Measurements from ENCODE around the gene LCLAT1. TPM values are rescaled to one million over a fixed set of nuclear protein-coding genes. Genes with fewer than 3 reads are reported as not detected.

The LCLAT1 gene
- total and polyA plus RNA-seq, 4 donors: 2.3 to 22.3 (median 9.4) TPM

DNA sequence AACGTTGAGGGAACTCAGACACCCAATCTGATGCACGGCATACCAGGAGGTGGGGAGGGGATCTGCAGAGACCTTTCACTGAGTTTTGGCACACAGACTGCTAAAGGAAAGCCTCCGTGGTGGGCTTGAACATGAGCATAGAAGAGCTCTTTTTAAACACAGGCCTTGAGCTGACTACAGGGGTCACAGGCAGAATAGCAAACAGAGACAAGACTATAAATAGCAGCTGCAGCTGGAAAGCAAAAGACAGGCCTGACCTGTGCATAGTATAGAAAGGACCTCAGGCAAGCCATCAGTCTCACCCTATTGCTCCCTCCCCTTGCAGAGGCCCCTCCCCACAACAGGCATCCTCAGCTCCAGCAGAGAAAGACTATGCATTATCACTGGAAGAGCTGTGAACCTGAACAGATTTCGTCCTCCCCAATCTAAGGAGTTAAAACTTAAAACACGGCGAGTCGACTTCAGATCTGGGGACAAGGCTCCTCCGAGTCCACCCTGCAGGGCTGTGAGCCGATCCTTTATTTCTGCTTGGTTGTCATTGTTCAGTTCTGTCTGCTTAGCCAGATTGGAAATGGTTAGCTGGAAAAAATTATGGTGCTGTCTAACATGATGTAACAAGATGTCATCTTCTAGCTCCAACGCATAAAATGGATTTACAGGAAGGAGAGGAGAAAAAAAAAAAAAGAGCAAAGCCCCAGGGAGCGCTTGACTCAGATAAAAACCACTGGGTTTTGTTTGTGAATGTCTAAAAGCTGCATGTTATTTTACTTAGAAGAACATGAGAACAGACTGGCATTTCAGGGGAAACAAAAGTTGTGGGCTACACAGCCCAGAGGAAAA is 25.2 kb upstream of the LCLAT1 start:
- peak; percentile 64 for ATAC-seq (ENCODE audit: low FRiP score)
- Histone ChIP-seq H3K4me1 (ENCODE audit: control insufficient read depth in 1 of 2, insufficient read depth in 2 of 2, low read length in 2 of 2) (peaks cover 0 to 2% of the 10 kb centered on the region in 2 donors), H3K4me3 (ENCODE audit: low read length in 2 of 2) (no peak overlapping the region), H3K36me3 (ENCODE audit: control insufficient read depth in 1 of 2, insufficient read depth in 2 of 2, low read length in 1 of 2) (no peaks in the 10 kb centered on the region), H3K27ac (ENCODE audit: low read depth in 1 of 2, low read length in 2 of 2) (peak overlapping the region; percentile 68), H3K27me3 (ENCODE audit: control insufficient read depth in 1 of 2, insufficient read depth in 2 of 2, low read length in 1 of 2) (no peaks in the 10 kb centered on the region), H3K9me3 (ENCODE audit: control insufficient read depth, low read length) (no peaks in the 10 kb centered on the region)
- intact Hi-C loops (cut with DNase I): loop anchor here (5.0 to 10.0 kb wide), 3 partner anchors 60 to 190 kb away; partner anchors contain the start of gene LBH (in 2 of the 2)
- DNase-seq: no peak
- 3 to 7% methylated on average over 11 of the region's 11 CpGs for WGBS, 2 donors

GRCh38 chr2:30422444-30423040 is 24.5 kb upstream of the LCLAT1 start:
- DNase-seq: peak in 1 of 2 donors; percentile 66

GRCh38 chr2:30424231-30424630 is 22.8 kb upstream of the LCLAT1 start:
- DNase-seq: no peak
- intact Hi-C loops (cut with DNase I): loop anchor here (5.0 to 10.0 kb wide), 3 partner anchors 62 to 192 kb away; partner anchors contain the start of gene LBH (in 2 of the 2)

More at GRCh38 chr2:30422444-30423040, 24.5 kb upstream of the LCLAT1 start:
- intact Hi-C loops (cut with DNase I): loop anchor here (5.0 to 10.0 kb wide), 3 partner anchors 60 to 190 kb away; partner anchors contain the start of gene LBH (in 2 of the 2)
- ATAC-seq (ENCODE audit: low FRiP score): peak; percentile 63
- Histone ChIP-seq H3K36me3 (ENCODE audit: control insufficient read depth in 1 of 2, insufficient read depth in 2 of 2, low read length in 1 of 2) (no peaks in the 10 kb centered on the region), H3K4me1 (ENCODE audit: control insufficient read depth in 1 of 2, insufficient read depth in 2 of 2, low read length in 2 of 2) (peaks cover 0 to 2% of the 10 kb centered on the region in 2 donors), H3K27ac (ENCODE audit: low read depth in 1 of 2, low read length in 2 of 2) (peak overlapping the region; percentile 57 to 68), H3K9me3 (ENCODE audit: control insufficient read depth, low read length) (no peaks in the 10 kb centered on the region), H3K4me3 (ENCODE audit: low read length in 2 of 2) (no peak overlapping the region), H3K27me3 (ENCODE audit: control insufficient read depth in 1 of 2, insufficient read depth in 2 of 2, low read length in 1 of 2) (no peaks in the 10 kb centered on the region)
- 42 to 49% methylated on average over 8 of the region's 8 CpGs for WGBS, 2 donors

DNA sequence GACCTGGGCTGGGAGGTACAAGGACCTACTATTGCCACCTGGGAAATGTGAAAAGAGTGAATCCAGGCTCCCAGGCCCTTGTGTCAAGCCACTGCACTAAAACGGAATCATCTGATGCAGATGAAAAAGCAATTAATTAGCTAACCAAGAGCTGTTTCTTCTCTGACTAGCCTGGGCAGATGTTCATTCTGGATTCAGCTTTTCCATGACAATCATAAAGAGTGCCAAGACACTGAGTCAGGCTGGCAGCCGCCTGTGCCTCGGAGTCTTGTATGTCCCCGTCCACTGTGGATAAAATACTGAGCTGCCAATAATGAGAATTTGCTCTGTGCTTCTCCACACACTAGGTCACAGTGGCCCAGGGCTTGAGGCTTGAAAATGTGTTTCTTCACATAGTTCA is 21.7 kb upstream of the LCLAT1 start:
- ATAC-seq (ENCODE audit: low FRiP score): peak; percentile 31
- WGBS, 2 donors: 8 to 14% methylated on average over 4 of the region's 4 CpGs
- Histone ChIP-seq H3K36me3 (ENCODE audit: control insufficient read depth in 1 of 2, insufficient read depth in 2 of 2, low read length in 1 of 2) (no peaks in the 10 kb centered on the region), H3K4me1 (ENCODE audit: control insufficient read depth in 1 of 2, insufficient read depth in 2 of 2, low read length in 2 of 2) (peaks cover 0 to 2% of the 10 kb centered on the region in 2 donors), H3K9me3 (ENCODE audit: control insufficient read depth, low read length) (no peaks in the 10 kb centered on the region), H3K27ac (ENCODE audit: low read depth in 1 of 2, low read length in 2 of 2) (no peak overlapping the region), H3K27me3 (ENCODE audit: control insufficient read depth in 1 of 2, insufficient read depth in 2 of 2, low read length in 1 of 2) (no peaks in the 10 kb centered on the region), H3K4me3 (ENCODE audit: low read length in 2 of 2) (no peak overlapping the region)
- peak; percentile 61 to 81 for DNase-seq
- intact Hi-C loops (cut with DNase I): loop anchor here in 1 of 2 donors (10.0 kb wide), 1 partner anchor 191 kb away; the partner anchor contains the start of gene LBH

More at GRCh38 chr2:30424231-30424630, 22.8 kb upstream of the LCLAT1 start:
- peaks cover 0 to 2% of the 10 kb centered on the region in 2 donors for H3K4me1 ChIP-seq (ENCODE audit: control insufficient read depth in 1 of 2, insufficient read depth in 2 of 2, low read length in 2 of 2)
- WGBS, 2 donors: 97 to 100% methylated on average over 1 of the region's 1 CpG
- ATAC-seq (ENCODE audit: low FRiP score): no peak
- H3K4me3 ChIP-seq (ENCODE audit: low read length in 2 of 2): no peak overlapping the region
- no peaks in the 10 kb centered on the region for H3K9me3 ChIP-seq (ENCODE audit: control insufficient read depth, low read length)
- H3K27ac ChIP-seq (ENCODE audit: low read depth in 1 of 2, low read length in 2 of 2): no peak overlapping the region
- no peaks in the 10 kb centered on the region for H3K27me3 ChIP-seq (ENCODE audit: control insufficient read depth in 1 of 2, insufficient read depth in 2 of 2, low read length in 1 of 2)
- H3K36me3 ChIP-seq (ENCODE audit: control insufficient read depth in 1 of 2, insufficient read depth in 2 of 2, low read length in 1 of 2): no peaks in the 10 kb centered on the region

DNA sequence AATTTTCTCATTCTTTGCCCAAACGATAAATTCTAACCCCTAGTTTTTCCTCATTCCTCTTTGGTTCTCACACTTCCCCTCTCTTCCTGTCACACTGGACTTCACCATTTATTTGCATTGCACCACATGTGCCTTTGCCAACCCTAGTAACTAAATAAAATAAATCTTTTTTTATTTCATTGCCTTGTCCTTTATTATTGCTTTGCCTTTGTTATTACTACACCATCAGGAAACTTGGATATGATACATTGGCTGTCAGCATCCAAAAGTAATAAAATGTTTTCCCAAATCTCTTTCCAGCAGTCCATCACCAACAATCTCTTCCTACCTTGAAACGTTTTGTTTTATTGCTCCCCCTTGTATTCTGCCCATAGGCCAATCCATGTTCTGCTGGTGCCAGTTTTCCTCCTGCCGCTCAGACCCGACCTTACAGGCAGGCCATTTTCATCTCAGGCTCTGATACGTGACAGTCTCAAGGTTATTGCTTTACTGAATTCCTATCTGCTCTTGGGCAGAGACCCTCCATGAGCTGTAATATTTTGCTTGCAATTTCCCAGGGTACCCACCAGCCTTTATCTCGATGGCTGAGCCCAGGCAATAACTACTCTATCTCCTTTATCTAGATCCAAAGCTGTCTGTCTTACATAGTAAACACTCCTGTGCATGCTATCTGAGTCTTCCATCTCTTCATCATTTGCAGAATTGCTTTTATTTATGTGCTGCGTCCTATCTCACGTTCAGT is 19.3 kb upstream of the LCLAT1 start:
- no peak overlapping the region for H3K27ac ChIP-seq (ENCODE audit: low read depth in 1 of 2, low read length in 2 of 2)

GRCh38 chr2:30428348-30428662 is 18.7 kb upstream of the LCLAT1 start:
- DNase-seq: no peak
- no peak overlapping the region for H3K27ac ChIP-seq (ENCODE audit: low read depth in 1 of 2, low read length in 2 of 2)
- intact Hi-C loops (cut with DNase I): loop anchor here in 1 of 2 donors (10.0 kb wide), 1 partner anchor 194 kb away; the partner anchor contains the start of gene LBH
- no peaks in the 10 kb centered on the region for H3K9me3 ChIP-seq (ENCODE audit: control insufficient read depth, low read length)
- no peak for ATAC-seq (ENCODE audit: low FRiP score)
- H3K4me1 ChIP-seq (ENCODE audit: control insufficient read depth in 1 of 2, insufficient read depth in 2 of 2, low read length in 2 of 2): no peaks in the 10 kb centered on the region
- 93 to 94% methylated on average over 2 of the region's 2 CpGs for WGBS, 2 donors
- no peaks in the 10 kb centered on the region for H3K36me3 ChIP-seq (ENCODE audit: control insufficient read depth in 1 of 2, insufficient read depth in 2 of 2, low read length in 1 of 2)
- H3K4me3 ChIP-seq (ENCODE audit: low read length in 2 of 2): no peak overlapping the region
- H3K27me3 ChIP-seq (ENCODE audit: control insufficient read depth in 1 of 2, insufficient read depth in 2 of 2, low read length in 1 of 2): no peaks in the 10 kb centered on the region

More for the DNA sequence above, 19.3 kb upstream of the LCLAT1 start:
- Histone ChIP-seq H3K9me3 (ENCODE audit: control insufficient read depth, low read length) (no peaks in the 10 kb centered on the region), H3K4me1 (ENCODE audit: control insufficient read depth in 1 of 2, insufficient read depth in 2 of 2, low read length in 2 of 2) (no peaks in the 10 kb centered on the region), H3K27me3 (ENCODE audit: control insufficient read depth in 1 of 2, insufficient read depth in 2 of 2, low read length in 1 of 2) (no peaks in the 10 kb centered on the region), H3K4me3 (ENCODE audit: low read length in 2 of 2) (no peak overlapping the region), H3K36me3 (ENCODE audit: control insufficient read depth in 1 of 2, insufficient read depth in 2 of 2, low read length in 1 of 2) (no peaks in the 10 kb centered on the region)
- WGBS, 2 donors: 62 to 68% methylated on average over 8 of the region's 8 CpGs
- intact Hi-C loops (cut with DNase I): loop anchor here in 1 of 2 donors (10.0 kb wide), 1 partner anchor 193 kb away; the partner anchor contains the start of gene LBH
- ATAC-seq (ENCODE audit: low FRiP score) (no peak), DNase-seq (no peak)

GRCh38 chr2:30428827-30429461 is 18.1 kb upstream of the LCLAT1 start:
- no peak for ATAC-seq (ENCODE audit: low FRiP score)
- Histone ChIP-seq H3K4me3 (ENCODE audit: low read length in 2 of 2) (no peak overlapping the region), H3K9me3 (ENCODE audit: control insufficient read depth, low read length) (no peaks in the 10 kb centered on the region), H3K27me3 (ENCODE audit: control insufficient read depth in 1 of 2, insufficient read depth in 2 of 2, low read length in 1 of 2) (no peaks in the 10 kb centered on the region), H3K27ac (ENCODE audit: low read depth in 1 of 2, low read length in 2 of 2) (no peak overlapping the region), H3K4me1 (ENCODE audit: control insufficient read depth in 1 of 2, insufficient read depth in 2 of 2, low read length in 2 of 2) (no peaks in the 10 kb centered on the region), H3K36me3 (ENCODE audit: control insufficient read depth in 1 of 2, insufficient read depth in 2 of 2, low read length in 1 of 2) (no peaks in the 10 kb centered on the region)
- intact Hi-C loops (cut with DNase I): loop anchor here in 1 of 2 donors (10.0 kb wide), 1 partner anchor 194 kb away; the partner anchor contains the start of gene LBH
- WGBS, 2 donors: 90 to 91% methylated on average over 3 of the region's 3 CpGs
- DNase-seq: no peak

All from aorta (tissue), 5 donors.